Ascending aorta (tissue), 2 donors: Measurements from ENCODE around the gene SPDYE1. TPM values are rescaled to one million over a fixed set of nuclear protein-coding genes. Genes with fewer than 3 reads are reported as not detected.

Experiments
- DNase-seq, 2 donors: peaks; one replicate each; pipeline ENCODE4 v3.0.0-alpha.2; 2019; ENCODE audit warnings: low spot score in 2 of 2
- H3K27ac ChIP-seq, 2 donors: fragments of 200-600 bp; sonication (generic); one replicate each; pipeline ENCODE4 v1.5.1; 2016 to 2017; ENCODE audit warnings: mild to moderate bottlenecking in 1 of 2
- H3K27me3 ChIP-seq: fragments of 200-600 bp; sonication (generic); one replicate; pipeline ENCODE4 v1.5.1; 2017
- H3K36me3 ChIP-seq, 2 donors: fragments of 200-600 bp; sonication (generic); one replicate each; pipeline ENCODE4 v1.5.1; 2016
- H3K4me1 ChIP-seq, 2 donors: fragments of 200-600 bp; sonication (generic); one replicate each; pipeline ENCODE4 v1.5.1; 2016 to 2017; ENCODE audit warnings: mild to moderate bottlenecking in 1 of 2
- H3K4me3 ChIP-seq, 2 donors: fragments of 200-600 bp; sonication (generic); one replicate each; pipeline ENCODE4 v1.5.1; 2016 to 2017; ENCODE audit warnings: mild to moderate bottlenecking in 1 of 2
- H3K9me3 ChIP-seq, 2 donors: fragments of 200-600 bp; sonication (generic); one replicate each; pipeline ENCODE4 v1.5.1; 2016
- CTCF ChIP-seq, 3 experiments: fragments of 200-600 bp in 2 of 3; fragments of 450-650 bp in 1 of 3; sonication (generic) in 2 of 3; IDR thresholded peaks; one replicate each; pipeline ENCODE4 v1.5.1; 2016 to 2019; ENCODE audit warnings: antibody characterized with exemption in 3 of 3, mild to moderate bottlenecking in 1 of 3, moderate library complexity in 1 of 3
- intact Hi-C: fragments of 100-400 bp; cut with DNase I; formaldehyde crosslinking; loops from one replicate; pipeline ENCODE4 v1.15.1; 2023
- total RNA-seq: library from RNA; depleted of rRNA; stranded (reverse); fragments of >200 nt; gene quantifications from one replicate; pipeline ENCODE4 v1.1.0, GENCODE V29; 2016

Gene SPDYE1
- total RNA-seq, 1 donor from 2014 or later: not detected

DNA sequence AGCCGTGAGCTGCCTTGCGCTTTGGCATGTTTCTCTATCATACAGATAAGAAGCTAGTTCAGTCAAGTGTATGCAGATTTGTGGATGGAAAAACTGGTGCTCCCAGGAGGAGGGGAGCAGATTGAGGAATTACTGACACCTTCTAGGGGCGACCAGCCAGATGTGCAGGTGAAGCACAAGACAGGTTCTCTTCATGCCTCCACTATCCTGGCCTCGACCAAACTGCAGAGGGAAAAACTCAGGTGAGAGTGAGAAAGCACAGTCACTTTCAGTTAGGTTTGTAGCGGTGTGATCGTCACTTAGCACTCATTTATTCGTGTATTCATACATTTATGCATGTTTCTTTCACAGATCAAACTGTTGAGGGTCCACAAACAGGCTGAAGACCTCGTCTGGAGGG is 46.2 kb downstream of the SPDYE1 start:
- intact Hi-C loops: loop anchor here (2.0 kb wide), 1 partner anchor 21 kb away; the partner anchor contains the start of gene PGAM2
- peaks cover 3 to 5% of the 10 kb centered on the region in 2 donors for H3K36me3 ChIP-seq
- peak overlapping the region; percentile 86 to 96 for H3K4me3 ChIP-seq
- no peaks in the 10 kb centered on the region for H3K27me3 ChIP-seq
- peaks cover 0 to 9% of the 10 kb centered on the region in 2 donors for H3K4me1 ChIP-seq
- no peak for TF ChIP-seq CTCF (IDR thresholded peaks at IDR 0.05)
- H3K9me3 ChIP-seq: no peaks in the 10 kb centered on the region
- H3K27ac ChIP-seq: peak overlapping the region; percentile 86 to 89
- no peak for DNase-seq

- intact Hi-C loops: loop anchor here (2.0 kb wide), 1 partner anchor 20 kb away; the partner anchor contains the start of gene PGAM2
- H3K4me3 ChIP-seq: peak within 1 kb of the TSS; percentile 86 to 96
- peak; percentile 69 to 96 for DNase-seq
- H3K9me3 ChIP-seq: no peaks in the 10 kb centered on the region
- peaks cover 7 to 11% of the 10 kb centered on the region in 2 donors for H3K36me3 ChIP-seq
- H3K27me3 ChIP-seq: no peaks in the 10 kb centered on the region
- TF ChIP-seq CTCF (IDR thresholded peaks at IDR 0.05): no peak
- peaks cover 0 to 9% of the 10 kb centered on the region in 2 donors for H3K4me1 ChIP-seq
- H3K27ac ChIP-seq: peak within 1 kb of the TSS; percentile 86 to 89
Measured at GRCh38 chr7:44044315-44045225, 46.9 kb downstream of the SPDYE1 start, which contains the start of gene DBNL. TSS of gene DBNL (plus strand) at chr7:44044702. CDS start at chr7:44044738, 36 bp downstream.

- Histone ChIP-seq H3K9me3 (no peaks in the 10 kb centered on the region), H3K27me3 (no peaks in the 10 kb centered on the region), H3K36me3 (peaks cover 13 to 19% of the 10 kb centered on the region in 2 donors), H3K4me3 (peak overlapping the region; percentile 86 to 96), H3K27ac (peak overlapping the region; percentile 86 to 89), H3K4me1 (peaks cover 0 to 9% of the 10 kb centered on the region in 2 donors)
- TF ChIP-seq CTCF (IDR thresholded peaks at IDR 0.05): no peak
- intact Hi-C loops: loop anchor here (2.0 kb wide), 1 partner anchor 19 kb away; the partner anchor contains the start of gene PGAM2
- DNase-seq: no peak
Measured at GRCh38 chr7:44045226-44046014, 47.7 kb downstream of the SPDYE1 start.

DNA sequence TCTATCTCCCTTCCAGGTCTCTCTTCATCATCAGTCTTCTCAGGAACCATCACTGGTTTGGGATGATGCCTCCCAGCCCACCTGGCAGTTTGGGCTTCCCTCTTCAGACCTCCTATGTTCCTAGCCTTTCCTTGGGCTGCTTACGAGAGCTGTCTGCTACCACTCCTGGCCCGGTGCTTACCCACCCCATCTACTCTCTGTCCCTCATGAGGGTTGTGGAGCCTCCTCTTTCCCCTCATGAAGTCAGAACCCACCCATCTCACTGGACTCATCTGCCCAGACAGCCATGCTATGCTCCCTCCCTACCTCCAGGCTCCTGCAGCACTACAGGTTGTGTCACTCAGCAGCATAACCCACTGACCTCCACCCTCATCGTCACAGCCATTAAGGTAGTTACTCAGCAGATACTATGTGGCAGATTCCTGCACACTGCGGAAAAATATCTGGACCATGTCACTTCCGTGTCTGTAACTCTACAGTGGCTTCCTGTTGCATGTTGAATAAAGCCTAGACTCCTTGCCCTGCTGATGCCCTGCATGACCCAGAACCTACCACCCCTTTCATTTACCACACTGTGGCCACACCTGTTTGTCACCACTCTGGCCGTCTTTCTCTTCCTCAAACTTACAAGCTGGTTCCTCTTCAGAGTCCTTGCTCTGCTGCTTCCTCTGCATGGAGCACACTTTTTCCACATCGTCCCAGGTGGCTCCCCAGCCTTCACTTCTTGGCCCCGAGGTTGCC is 48.8 kb downstream of the SPDYE1 start:
- no peak for DNase-seq
- Histone ChIP-seq H3K9me3 (no peaks in the 10 kb centered on the region), H3K27ac (no peak overlapping the region), H3K4me3 (peak overlapping the region in 1 of 2 donors; percentile 86), H3K4me1 (peaks cover 0 to 9% of the 10 kb centered on the region in 2 donors), H3K36me3 (peaks cover 22 to 30% of the 10 kb centered on the region in 2 donors), H3K27me3 (no peaks in the 10 kb centered on the region)
- TF ChIP-seq CTCF (IDR thresholded peaks at IDR 0.05): no peak
- intact Hi-C loops: no loop called here
